ENCODE measurements around the gene SCAF11.

- TF ChIP-seq, protein P1, sequence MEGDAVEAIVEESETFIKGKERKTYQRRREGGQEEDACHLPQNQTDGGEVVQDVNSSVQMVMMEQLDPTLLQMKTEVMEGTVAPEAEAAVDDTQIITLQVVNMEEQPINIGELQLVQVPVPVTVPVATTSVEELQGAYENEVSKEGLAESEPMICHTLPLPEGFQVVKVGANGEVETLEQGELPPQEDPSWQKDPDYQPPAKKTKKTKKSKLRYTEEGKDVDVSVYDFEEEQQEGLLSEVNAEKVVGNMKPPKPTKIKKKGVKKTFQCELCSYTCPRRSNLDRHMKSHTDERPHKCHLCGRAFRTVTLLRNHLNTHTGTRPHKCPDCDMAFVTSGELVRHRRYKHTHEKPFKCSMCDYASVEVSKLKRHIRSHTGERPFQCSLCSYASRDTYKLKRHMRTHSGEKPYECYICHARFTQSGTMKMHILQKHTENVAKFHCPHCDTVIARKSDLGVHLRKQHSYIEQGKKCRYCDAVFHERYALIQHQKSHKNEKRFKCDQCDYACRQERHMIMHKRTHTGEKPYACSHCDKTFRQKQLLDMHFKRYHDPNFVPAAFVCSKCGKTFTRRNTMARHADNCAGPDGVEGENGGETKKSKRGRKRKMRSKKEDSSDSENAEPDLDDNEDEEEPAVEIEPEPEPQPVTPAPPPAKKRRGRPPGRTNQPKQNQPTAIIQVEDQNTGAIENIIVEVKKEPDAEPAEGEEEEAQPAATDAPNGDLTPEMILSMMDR (IDR thresholded peaks at IDR 0.05; ENCODE audit: poor library complexity) = no peak
- no peak for TF ChIP-seq EZH2phosphoT487 (IDR thresholded peaks at IDR 0.05; ENCODE audit: low read depth, severe bottlenecking, unreplicated experiment)
Observed at GRCh38 chr12:45915405-45915804, 75.0 kb downstream of the SCAF11 start.

All from hepatocyte (in vitro differentiated cells).